ENCODE results near the gene SEMA5A.

The SEMA5A gene

GRCh38 chr5:9233712-9234111, 312.2 kb downstream of the SEMA5A start:
- TF ChIP-seq GATA3 (IDR thresholded peaks at IDR 0.05; ENCODE audit: low read depth, low read length) (no peak), GATA2 (IDR thresholded peaks at IDR 0.05; ENCODE audit: low read depth, low read length) (no peak)

- TF ChIP-seq GATA3 (IDR thresholded peaks at IDR 0.05; ENCODE audit: low read depth, low read length) = no peak
- no peak for TF ChIP-seq GATA2 (IDR thresholded peaks at IDR 0.05; ENCODE audit: low read depth, low read length)
Measured at GRCh38 chr5:9233035-9233434, 312.8 kb downstream of the SEMA5A start.

- TF ChIP-seq GATA3 (IDR thresholded peaks at IDR 0.05; ENCODE audit: low read depth, low read length) = no peak
- TF ChIP-seq GATA2 (IDR thresholded peaks at IDR 0.05; ENCODE audit: low read depth, low read length) = no peak
Measured at GRCh38 chr5:9231842-9232241, 314.0 kb downstream of the SEMA5A start.

GRCh38 chr5:9230355-9230754, 315.5 kb downstream of the SEMA5A start:
- TF ChIP-seq GATA2 (IDR thresholded peaks at IDR 0.05; ENCODE audit: low read depth, low read length) = no peak
- no peak for TF ChIP-seq GATA3 (IDR thresholded peaks at IDR 0.05; ENCODE audit: low read depth, low read length)

- TF ChIP-seq GATA2 (IDR thresholded peaks at IDR 0.05; ENCODE audit: low read depth, low read length) (no peak), GATA3 (IDR thresholded peaks at IDR 0.05; ENCODE audit: low read depth, low read length) (no peak)
Measured at GRCh38 chr5:9226016-9226536, 319.8 kb downstream of the SEMA5A start.

GRCh38 chr5:9222054-9222976, 323.6 kb downstream of the SEMA5A start:
- TF ChIP-seq GATA3 (IDR thresholded peaks at IDR 0.05; ENCODE audit: low read depth, low read length) (no peak), GATA2 (IDR thresholded peaks at IDR 0.05; ENCODE audit: low read depth, low read length) (no peak)

GRCh38 chr5:9218358-9218757, 327.5 kb downstream of the SEMA5A start:
- TF ChIP-seq GATA3 (IDR thresholded peaks at IDR 0.05; ENCODE audit: low read depth, low read length) (no peak), GATA2 (IDR thresholded peaks at IDR 0.05; ENCODE audit: low read depth, low read length) (no peak)

- TF ChIP-seq GATA3 (IDR thresholded peaks at IDR 0.05; ENCODE audit: low read depth, low read length) (no peak), GATA2 (IDR thresholded peaks at IDR 0.05; ENCODE audit: low read depth, low read length) (no peak)
Measured at GRCh38 chr5:9212605-9213004, 333.3 kb downstream of the SEMA5A start.

- no peak for TF ChIP-seq GATA3 (IDR thresholded peaks at IDR 0.05; ENCODE audit: low read depth, low read length)
- no peak for TF ChIP-seq GATA2 (IDR thresholded peaks at IDR 0.05; ENCODE audit: low read depth, low read length)
Measured at GRCh38 chr5:9209846-9210492, 335.9 kb downstream of the SEMA5A start.

- no peak for TF ChIP-seq GATA3 (IDR thresholded peaks at IDR 0.05; ENCODE audit: low read depth, low read length)
Measured at GRCh38 chr5:9207817-9208418, 338.0 kb downstream of the SEMA5A start.

GRCh38 chr5:9202636-9203035, 343.2 kb downstream of the SEMA5A start:
- TF ChIP-seq GATA3 (IDR thresholded peaks at IDR 0.05; ENCODE audit: low read depth, low read length) (no peak), GATA2 (IDR thresholded peaks at IDR 0.05; ENCODE audit: low read depth, low read length) (no peak)

GRCh38 chr5:9201761-9202160, 344.1 kb downstream of the SEMA5A start:
- TF ChIP-seq GATA3 (IDR thresholded peaks at IDR 0.05; ENCODE audit: low read depth, low read length) = no peak
- TF ChIP-seq GATA2 (IDR thresholded peaks at IDR 0.05; ENCODE audit: low read depth, low read length) = no peak

GRCh38 chr5:9201011-9201410, 344.9 kb downstream of the SEMA5A start:
- TF ChIP-seq GATA3 (IDR thresholded peaks at IDR 0.05; ENCODE audit: low read depth, low read length) = no peak
- TF ChIP-seq GATA2 (IDR thresholded peaks at IDR 0.05; ENCODE audit: low read depth, low read length) = no peak

- TF ChIP-seq GATA3 (IDR thresholded peaks at IDR 0.05; ENCODE audit: low read depth, low read length) (no peak), GATA2 (IDR thresholded peaks at IDR 0.05; ENCODE audit: low read depth, low read length) (no peak)
Measured at GRCh38 chr5:9198394-9198793, 347.5 kb downstream of the SEMA5A start.

Measured in SH-SY5Y (cell line).